ENCODE data around the gene EHD4.

DNA sequence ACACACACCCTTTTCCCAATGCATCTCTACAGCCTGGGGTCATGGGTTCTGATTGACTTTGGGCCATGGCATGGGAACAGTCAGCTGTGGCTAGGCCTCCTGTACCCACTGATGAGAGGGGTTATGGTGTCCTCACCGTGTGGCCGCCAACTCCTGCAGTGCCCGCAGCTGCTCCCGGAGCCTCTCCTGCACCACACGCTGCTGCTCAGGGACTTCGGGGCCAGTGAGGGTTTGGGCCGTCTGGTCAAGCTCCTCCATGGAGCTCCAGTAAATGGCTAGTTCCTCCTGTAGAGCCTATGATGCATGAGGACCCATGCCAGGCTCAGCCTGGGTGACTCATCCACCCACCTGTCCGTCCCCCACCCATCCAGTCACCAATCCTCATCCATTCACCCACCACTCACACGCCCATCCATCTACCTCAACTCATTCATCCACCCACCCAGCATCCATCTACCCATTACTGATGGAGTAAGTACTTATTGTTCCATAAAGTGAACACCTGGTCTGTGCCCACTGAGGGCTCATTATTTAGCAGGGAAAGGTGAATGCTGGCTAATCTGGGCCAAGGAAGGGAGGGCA is 100.1 kb downstream of the EHD4 start:
- TF ChIP-seq, protein P1, sequence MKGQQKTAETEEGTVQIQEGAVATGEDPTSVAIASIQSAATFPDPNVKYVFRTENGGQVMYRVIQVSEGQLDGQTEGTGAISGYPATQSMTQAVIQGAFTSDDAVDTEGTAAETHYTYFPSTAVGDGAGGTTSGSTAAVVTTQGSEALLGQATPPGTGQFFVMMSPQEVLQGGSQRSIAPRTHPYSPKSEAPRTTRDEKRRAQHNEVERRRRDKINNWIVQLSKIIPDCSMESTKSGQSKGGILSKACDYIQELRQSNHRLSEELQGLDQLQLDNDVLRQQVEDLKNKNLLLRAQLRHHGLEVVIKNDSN (CRISPR knock-in tag; IDR thresholded peaks at IDR 0.05): no peak
- TF ChIP-seq CREB1 (IDR thresholded peaks at IDR 0.05) (no peak), CREB1 (CRISPR knock-in tag; IDR thresholded peaks at IDR 0.05) (no peak), SIN3A (IDR thresholded peaks at IDR 0.05; ENCODE audit: borderline replicate concordance in 2 of 2, control insufficient read depth in 1 of 2, low read depth in 2 of 2, low read length in 2 of 2) (no peak), NRF1 (conservative IDR thresholded peaks at IDR 0.05 in 1 of 2, IDR thresholded peaks at IDR 0.05 in 1 of 2) (no peak), NFRKB (IDR thresholded peaks at IDR 0.05; ENCODE audit: low read depth) (no peak), KAT7 (CRISPR knock-in tag; IDR thresholded peaks at IDR 0.05; ENCODE audit: borderline replicate concordance) (no peak)
- TF ChIP-seq, protein P2, sequence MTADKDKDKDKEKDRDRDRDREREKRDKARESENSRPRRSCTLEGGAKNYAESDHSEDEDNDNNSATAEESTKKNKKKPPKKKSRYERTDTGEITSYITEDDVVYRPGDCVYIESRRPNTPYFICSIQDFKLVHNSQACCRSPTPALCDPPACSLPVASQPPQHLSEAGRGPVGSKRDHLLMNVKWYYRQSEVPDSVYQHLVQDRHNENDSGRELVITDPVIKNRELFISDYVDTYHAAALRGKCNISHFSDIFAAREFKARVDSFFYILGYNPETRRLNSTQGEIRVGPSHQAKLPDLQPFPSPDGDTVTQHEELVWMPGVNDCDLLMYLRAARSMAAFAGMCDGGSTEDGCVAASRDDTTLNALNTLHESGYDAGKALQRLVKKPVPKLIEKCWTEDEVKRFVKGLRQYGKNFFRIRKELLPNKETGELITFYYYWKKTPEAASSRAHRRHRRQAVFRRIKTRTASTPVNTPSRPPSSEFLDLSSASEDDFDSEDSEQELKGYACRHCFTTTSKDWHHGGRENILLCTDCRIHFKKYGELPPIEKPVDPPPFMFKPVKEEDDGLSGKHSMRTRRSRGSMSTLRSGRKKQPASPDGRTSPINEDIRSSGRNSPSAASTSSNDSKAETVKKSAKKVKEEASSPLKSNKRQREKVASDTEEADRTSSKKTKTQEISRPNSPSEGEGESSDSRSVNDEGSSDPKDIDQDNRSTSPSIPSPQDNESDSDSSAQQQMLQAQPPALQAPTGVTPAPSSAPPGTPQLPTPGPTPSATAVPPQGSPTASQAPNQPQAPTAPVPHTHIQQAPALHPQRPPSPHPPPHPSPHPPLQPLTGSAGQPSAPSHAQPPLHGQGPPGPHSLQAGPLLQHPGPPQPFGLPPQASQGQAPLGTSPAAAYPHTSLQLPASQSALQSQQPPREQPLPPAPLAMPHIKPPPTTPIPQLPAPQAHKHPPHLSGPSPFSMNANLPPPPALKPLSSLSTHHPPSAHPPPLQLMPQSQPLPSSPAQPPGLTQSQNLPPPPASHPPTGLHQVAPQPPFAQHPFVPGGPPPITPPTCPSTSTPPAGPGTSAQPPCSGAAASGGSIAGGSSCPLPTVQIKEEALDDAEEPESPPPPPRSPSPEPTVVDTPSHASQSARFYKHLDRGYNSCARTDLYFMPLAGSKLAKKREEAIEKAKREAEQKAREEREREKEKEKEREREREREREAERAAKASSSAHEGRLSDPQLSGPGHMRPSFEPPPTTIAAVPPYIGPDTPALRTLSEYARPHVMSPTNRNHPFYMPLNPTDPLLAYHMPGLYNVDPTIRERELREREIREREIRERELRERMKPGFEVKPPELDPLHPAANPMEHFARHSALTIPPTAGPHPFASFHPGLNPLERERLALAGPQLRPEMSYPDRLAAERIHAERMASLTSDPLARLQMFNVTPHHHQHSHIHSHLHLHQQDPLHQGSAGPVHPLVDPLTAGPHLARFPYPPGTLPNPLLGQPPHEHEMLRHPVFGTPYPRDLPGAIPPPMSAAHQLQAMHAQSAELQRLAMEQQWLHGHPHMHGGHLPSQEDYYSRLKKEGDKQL (CRISPR knock-in tag; IDR thresholded peaks at IDR 0.05; ENCODE audit: borderline replicate concordance): no peak
- TF ChIP-seq, protein P3, sequence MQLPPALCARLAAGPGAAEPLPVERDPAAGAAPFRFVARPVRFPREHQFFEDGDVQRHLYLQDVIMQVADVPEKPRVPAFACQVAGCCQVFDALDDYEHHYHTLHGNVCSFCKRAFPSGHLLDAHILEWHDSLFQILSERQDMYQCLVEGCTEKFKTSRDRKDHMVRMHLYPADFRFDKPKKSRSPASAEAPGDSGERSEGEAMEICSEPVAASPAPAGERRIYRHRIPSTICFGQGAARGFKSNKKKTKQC (CRISPR knock-in tag; IDR thresholded peaks at IDR 0.05): no peak
- TF ChIP-seq, protein P4, sequence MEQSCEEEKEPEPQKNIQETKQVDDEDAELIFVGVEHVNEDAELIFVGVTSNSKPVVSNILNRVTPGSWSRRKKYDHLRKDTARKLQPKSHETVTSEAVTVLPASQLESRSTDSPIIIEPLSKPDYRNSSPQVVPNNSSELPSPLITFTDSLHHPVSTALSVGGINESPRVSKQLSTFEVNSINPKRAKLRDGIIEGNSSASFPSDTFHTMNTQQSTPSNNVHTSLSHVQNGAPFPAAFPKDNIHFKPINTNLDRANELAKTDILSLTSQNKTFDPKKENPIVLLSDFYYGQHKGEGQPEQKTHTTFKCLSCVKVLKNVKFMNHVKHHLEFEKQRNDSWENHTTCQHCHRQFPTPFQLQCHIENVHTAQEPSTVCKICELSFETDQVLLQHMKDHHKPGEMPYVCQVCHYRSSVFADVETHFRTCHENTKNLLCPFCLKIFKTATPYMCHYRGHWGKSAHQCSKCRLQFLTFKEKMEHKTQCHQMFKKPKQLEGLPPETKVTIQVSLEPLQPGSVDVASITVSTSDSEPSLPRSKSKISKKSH (CRISPR knock-in tag; IDR thresholded peaks at IDR 0.05): no peak
- TF ChIP-seq, protein P5, sequence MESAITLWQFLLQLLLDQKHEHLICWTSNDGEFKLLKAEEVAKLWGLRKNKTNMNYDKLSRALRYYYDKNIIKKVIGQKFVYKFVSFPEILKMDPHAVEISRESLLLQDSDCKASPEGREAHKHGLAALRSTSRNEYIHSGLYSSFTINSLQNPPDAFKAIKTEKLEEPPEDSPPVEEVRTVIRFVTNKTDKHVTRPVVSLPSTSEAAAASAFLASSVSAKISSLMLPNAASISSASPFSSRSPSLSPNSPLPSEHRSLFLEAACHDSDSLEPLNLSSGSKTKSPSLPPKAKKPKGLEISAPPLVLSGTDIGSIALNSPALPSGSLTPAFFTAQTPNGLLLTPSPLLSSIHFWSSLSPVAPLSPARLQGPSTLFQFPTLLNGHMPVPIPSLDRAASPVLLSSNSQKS (CRISPR knock-in tag; IDR thresholded peaks at IDR 0.05): no peak

All from K562 (cell line).